Fibroblast of peridontal ligament (primary cell): ENCODE data around the gene RIMKLB.
"Not testable (repeated sequence)": the region's sequence is repeated elsewhere in the genome, so short reads cannot be mapped to it uniquely, and the experiment has no call there.

Source experiments
- DNase-seq: peaks from one replicate; pipeline ENCODE4 v3.0.0-alpha.2; 2010; ENCODE audit errors: extremely low read depth

RIMKLB gene

DNA sequence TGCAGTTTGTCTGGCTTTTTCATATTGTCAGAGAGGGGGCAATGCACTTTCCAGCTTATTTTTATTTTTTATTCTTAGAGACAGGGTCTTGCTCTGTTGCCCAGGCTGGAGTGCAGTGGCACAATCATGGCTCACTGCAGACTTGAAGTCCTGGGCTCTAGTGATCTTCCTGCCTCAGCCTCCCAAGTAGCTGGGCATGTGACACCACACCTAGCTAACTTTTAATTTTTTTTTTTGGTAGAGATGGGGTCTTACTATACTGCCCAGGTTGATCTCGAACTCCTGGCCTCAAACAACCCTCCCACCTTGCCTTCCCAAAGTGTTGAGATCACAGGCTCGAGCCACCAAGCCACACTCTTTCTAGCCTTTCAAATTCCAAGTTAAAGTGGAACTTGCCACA, 120.7 kb downstream of the RIMKLB start:
- no peak for DNase-seq

DNA sequence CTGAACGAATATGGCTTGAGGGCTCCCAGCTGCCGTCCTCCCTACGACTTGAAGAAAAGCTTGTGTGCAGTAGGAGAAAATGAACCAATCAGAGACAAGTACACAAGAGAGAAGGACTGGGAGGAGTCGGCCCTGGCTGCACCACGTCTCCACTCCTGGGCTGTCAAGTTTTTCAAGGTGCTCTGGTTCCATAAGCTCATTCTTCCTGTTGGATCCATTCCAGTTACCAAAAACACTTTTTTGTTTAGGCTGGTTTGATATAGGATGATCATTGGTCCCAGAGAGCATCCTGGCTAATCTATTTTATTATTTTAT, 121.8 kb downstream of the RIMKLB start:
- DNase-seq: no peak

DNA sequence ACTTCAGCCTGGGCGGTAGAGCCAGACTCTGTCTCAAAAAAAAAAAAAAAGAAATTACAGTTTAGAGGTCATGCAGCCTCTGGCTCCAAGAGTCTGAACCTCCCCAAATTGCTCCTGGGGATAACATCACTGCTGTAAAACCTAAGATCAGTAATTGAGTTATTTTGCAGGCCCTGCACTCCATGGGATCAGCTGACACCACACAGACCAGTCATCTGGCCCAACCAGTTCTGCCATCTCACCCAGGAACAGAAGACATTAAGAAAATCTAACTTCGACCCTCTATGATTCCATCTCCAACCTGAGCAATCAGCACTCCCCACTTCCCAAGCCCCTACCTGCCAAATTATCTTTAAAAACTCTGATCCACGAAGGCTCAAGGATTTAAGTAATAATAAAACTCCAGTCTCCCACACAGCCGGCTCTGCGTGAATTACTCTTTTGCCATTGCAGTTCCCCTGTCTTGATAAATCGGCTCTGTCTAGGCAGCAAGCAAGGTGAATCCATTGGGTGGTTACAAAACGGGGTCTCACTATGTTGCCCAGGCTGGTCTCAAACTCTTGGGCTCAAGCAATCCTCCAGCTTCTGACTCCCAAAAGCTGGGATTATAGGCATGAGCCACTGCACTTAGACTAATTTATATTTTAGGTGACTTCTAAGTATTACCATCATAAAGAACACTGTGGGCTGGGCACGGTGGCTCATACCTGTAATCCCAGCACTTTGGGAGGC, 123.1 kb downstream of the RIMKLB start:
- not testable (repeated sequence) for DNase-seq

- DNase-seq: no peak
Measured at GRCh38 chr12:8821591-8821990, 123.8 kb downstream of the RIMKLB start.

DNA sequence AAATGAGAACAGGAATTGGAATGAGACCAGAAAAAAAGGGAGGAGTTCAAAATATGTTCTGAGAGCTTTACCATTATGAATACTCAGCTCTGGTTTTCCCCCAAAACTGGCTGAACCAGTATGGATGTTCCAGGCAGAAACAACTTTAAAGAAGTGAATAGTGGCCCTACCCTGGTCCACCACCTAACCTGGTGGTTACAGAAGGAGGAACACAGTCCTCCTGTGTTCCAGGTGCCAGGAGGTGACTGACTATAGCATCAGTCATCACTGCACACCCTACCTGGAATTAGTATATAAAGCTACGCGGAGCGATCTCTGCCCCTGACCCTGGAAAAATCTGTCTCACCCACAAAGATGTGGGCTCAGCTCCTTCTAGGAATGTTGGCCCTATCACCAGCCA, 124.5 kb downstream of the RIMKLB start, which contains the start of gene A2ML1:
TSS of gene A2ML1 (plus strand) at position 324 of the 400 bp plus-strand sequence. CDS start at position 355, 31 bp downstream.
- no peak for DNase-seq

- DNase-seq: peak; percentile 28
Measured at GRCh38 chr12:8823565-8824300, 125.9 kb downstream of the RIMKLB start.

DNA sequence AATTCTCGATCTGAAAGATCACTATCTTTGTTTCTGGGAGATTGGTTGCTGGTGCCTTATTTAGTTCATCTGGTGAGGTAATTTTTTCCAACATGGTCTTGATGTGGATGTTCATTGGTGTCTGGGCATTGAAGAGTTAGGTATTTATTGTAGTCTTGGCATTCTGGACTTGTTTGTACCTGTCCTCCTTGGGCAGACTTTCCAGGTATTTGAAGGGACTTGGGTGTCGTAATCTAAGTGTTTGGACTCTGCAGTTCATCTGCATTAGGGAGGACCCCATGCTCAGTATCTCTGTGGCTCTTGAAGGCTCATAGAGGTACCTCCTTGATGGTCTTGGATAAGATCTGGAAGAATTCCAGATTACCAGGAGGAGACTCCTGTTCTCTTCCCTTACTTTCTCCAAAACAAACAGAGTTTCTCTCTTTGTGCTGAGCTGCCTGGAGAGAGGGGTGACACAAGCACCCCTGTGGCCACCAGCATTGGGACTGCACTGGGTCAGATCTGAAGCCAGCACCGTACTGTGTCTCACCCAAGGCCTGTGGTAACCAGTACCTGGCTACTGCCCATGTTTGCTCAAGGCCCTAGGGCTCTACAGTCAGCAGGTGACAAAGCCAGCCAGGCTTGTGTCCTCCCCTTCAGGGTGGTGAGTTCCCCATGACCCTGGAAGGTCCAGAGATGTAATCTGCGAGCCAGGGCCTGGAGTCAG, 129.9 kb downstream of the RIMKLB start:
- DNase-seq: no peak

GRCh38 chr12:8828257-8829124, 130.7 kb downstream of the RIMKLB start:
- no peak for DNase-seq

DNA sequence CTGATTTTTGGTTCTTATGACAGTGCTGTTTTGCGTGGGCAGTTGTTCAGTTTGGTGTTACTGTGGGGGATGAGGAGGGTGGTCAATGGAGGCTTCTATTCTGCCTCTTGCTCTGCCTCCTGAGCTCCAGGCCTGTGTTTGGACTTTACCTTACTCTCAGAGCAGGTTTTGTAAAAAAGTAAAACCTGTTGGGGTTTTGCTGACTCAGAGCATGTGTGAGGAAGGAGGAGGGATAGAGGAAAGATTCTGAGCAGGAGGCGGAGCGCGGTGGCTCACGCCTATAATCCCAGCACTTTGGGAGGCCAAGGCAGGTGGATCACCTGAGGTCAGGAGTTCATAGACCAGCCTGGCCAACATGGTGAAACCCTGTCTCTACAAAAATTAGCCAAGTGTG, 131.3 kb downstream of the RIMKLB start:
- no peak for DNase-seq

DNA sequence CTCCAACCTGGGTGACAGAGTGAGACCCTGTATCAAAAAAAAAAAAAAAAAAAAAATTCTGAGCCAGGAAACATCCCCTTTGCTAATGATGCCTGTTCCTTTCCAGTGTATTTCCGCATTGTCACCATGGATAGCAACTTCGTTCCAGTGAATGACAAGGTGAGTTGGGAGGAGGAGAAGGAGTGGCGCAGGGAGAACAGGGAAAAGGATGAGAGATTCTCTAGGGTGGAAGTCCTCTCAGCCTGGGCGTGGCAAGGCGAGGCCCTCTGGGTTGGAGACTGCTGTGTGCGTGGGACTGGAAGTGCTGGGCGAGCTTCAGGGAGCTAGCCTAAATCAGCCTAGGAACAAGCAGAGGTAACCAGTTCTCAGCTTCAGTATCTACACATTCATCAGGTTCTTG, 131.8 kb downstream of the RIMKLB start:
- no peak for DNase-seq

GRCh38 chr12:8831116-8831515, 133.3 kb downstream of the RIMKLB start:
- no peak for DNase-seq

- no peak for DNase-seq
Measured at GRCh38 chr12:8832500-8832899, 134.7 kb downstream of the RIMKLB start.
